ENCODE results near the gene ANKRD10. TPM values are rescaled to one million over a fixed set of nuclear protein-coding genes. Genes with fewer than 3 reads are reported as not detected.
A peak's percentile ranks its signal among the peaks of the same experiment; 100 is the strongest.

The ANKRD10 gene
- total and polyA plus RNA-seq, 2 donors from 2014 or later: 64.9 to 159 TPM

DNA sequence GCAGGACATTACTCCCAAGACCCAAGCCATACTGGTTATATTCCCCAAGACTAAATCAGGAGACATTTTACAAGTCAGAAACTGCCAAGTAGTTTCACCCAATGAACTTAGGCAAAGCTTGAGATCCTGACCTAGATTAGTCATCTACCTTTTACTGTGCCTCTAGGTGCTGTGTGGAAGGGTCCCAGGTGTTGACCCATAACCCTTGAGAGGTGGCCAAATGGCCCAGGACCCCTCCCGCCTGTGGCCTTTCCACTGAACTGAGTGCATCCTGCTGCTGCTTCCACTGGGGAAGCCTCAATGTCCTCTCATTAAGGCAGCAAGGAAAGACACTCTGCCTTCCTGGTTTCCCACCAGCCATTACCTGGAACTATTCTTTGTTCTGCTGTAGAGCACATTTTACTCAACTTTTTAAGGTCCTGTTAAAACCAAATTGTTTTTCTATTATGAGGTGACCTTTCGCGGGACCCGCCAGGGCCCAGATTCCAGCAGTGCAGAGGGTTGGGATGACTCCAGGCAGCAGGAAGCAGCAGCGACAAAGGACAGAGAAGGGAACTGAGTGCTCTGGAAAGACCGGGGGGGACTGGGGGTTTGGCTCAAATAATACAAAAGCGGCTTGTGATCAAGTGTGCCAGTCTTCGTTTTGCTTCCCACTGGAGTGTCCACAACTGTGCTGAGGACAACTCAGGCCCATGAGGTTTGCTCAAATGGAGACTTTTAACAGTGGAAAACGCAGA, 27.1 kb downstream of the ANKRD10 start:
- no peak overlapping the region for H3K9ac ChIP-seq (ENCODE audit: low read length in 3 of 3)
- TF ChIP-seq CTCF (IDR thresholded peaks at IDR 0.05; ENCODE audit: borderline replicate concordance, extremely low read depth, insufficient read depth): no peak
- FAIRE-seq (no peak), DNase-seq (peak in 3 of 5 donors; percentile 27 to 73 (median 32))
- H3K27me3 ChIP-seq (ENCODE audit: control insufficient read depth, insufficient read depth, low read length): no peaks in the 10 kb centered on the region
- no peak overlapping the region for H3K4me3 ChIP-seq (ENCODE audit: low read length in 3 of 3)
- no peaks in the 10 kb centered on the region for H3K9me3 ChIP-seq (ENCODE audit: control insufficient read depth in 2 of 3, insufficient read depth in 1 of 3, low read length in 3 of 3)
- H3K36me3 ChIP-seq (ENCODE audit: control insufficient read depth in 2 of 3, insufficient read depth in 3 of 3, low read length in 3 of 3): peaks cover 0 to 2% (median 0%) of the 10 kb centered on the region in 3 donors
- peak overlapping the region; percentile 54 to 65 for H3K27ac ChIP-seq (ENCODE audit: low read depth in 2 of 2, low read length in 2 of 2)
- peaks cover 0 to 15% (median 0%) of the 10 kb centered on the region in 3 donors for H3K4me1 ChIP-seq (ENCODE audit: control insufficient read depth in 2 of 3, insufficient read depth in 2 of 3, low read depth in 1 of 3, low read length in 3 of 3)
- intact Hi-C loops (cut with DNase I): no loop called here

GRCh38 chr13:110886870-110887596, 27.8 kb downstream of the ANKRD10 start:
- no peaks in the 10 kb centered on the region for H3K36me3 ChIP-seq (ENCODE audit: control insufficient read depth in 2 of 3, insufficient read depth in 3 of 3, low read length in 3 of 3)
- H3K9ac ChIP-seq (ENCODE audit: low read length in 3 of 3): no peak overlapping the region
- H3K4me1 ChIP-seq (ENCODE audit: control insufficient read depth in 2 of 3, insufficient read depth in 2 of 3, low read depth in 1 of 3, low read length in 3 of 3): peaks cover 0 to 15% (median 0%) of the 10 kb centered on the region in 3 donors
- H3K27ac ChIP-seq (ENCODE audit: low read depth in 2 of 2, low read length in 2 of 2): no peak overlapping the region
- H3K27me3 ChIP-seq (ENCODE audit: control insufficient read depth, insufficient read depth, low read length): no peaks in the 10 kb centered on the region
- TF ChIP-seq CTCF (IDR thresholded peaks at IDR 0.05; ENCODE audit: borderline replicate concordance, extremely low read depth, insufficient read depth): no peak
- FAIRE-seq: no peak
- peak in 3 of 5 donors; percentile 65 to 84 (median 79) for DNase-seq
- no peaks in the 10 kb centered on the region for H3K9me3 ChIP-seq (ENCODE audit: control insufficient read depth in 2 of 3, insufficient read depth in 1 of 3, low read length in 3 of 3)
- no peak overlapping the region for H3K4me3 ChIP-seq (ENCODE audit: low read length in 3 of 3)
- intact Hi-C loops (cut with DNase I): no loop called here

DNA sequence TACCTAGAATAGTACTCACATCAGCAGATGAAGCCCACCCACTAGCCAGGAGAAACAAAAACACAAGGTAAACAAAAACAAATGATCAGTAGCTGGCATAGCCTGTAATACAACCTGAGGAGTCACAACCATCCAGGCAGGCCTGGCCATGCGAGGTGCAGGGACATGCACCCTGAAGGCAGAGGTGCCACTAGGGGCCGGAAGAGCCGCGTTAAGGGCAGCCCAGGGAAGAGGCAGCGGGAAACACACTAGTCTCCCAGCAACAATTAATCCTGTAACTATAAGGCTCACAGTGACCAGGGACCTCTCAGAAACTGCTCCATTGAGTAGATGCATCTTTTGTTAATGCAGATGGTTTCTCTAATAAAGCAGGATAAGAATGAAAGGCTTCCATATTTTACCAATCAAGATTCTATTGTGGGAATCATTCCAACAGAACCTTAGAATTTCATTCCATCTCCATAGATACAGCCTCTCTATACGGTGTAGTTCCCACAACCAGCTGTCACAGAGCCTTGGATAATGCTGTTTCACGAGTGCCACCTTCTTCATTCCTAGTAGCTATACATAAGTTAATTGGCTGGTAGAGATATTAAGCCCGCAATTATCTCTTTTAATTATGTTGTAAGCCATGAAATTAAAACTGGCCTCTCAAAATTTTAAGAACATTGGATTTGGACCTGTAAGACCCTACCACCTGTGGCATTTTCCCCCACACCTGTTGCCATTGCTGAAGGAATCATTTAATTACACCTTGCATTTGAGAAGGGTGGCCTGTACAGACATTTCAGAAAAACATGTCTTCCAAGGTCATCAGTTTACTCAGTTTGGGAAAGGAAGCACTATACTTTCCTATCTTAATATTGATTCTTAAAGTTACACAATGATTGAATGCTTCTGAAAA, 28.7 kb downstream of the ANKRD10 start:
- Histone ChIP-seq H3K9ac (ENCODE audit: low read length in 3 of 3) (no peak overlapping the region), H3K27ac (ENCODE audit: low read depth in 2 of 2, low read length in 2 of 2) (no peak overlapping the region), H3K4me3 (ENCODE audit: low read length in 3 of 3) (no peak overlapping the region), H3K9me3 (ENCODE audit: control insufficient read depth in 2 of 3, insufficient read depth in 1 of 3, low read length in 3 of 3) (no peaks in the 10 kb centered on the region), H3K27me3 (ENCODE audit: control insufficient read depth, insufficient read depth, low read length) (no peaks in the 10 kb centered on the region), H3K4me1 (ENCODE audit: control insufficient read depth in 2 of 3, insufficient read depth in 2 of 3, low read depth in 1 of 3, low read length in 3 of 3) (peaks cover 0 to 15% (median 0%) of the 10 kb centered on the region in 3 donors), H3K36me3 (ENCODE audit: control insufficient read depth in 2 of 3, insufficient read depth in 3 of 3, low read length in 3 of 3) (no peaks in the 10 kb centered on the region)
- FAIRE-seq (no peak), DNase-seq (peak in 1 of 5 donors; percentile 27)
- no peak for TF ChIP-seq CTCF (IDR thresholded peaks at IDR 0.05; ENCODE audit: borderline replicate concordance, extremely low read depth, insufficient read depth)
- intact Hi-C loops (cut with DNase I): no loop called here
